NCI-H2227 (cell line): ENCODE results near the gene NBR1.
"Not testable (repeated sequence)": the region's sequence is repeated elsewhere in the genome, so short reads cannot be mapped to it uniquely, and the experiment has no call there.

ENCODE experiments used
- DNase-seq: peaks from one replicate; lab custom pipeline; 2025; ENCODE audit not compliant: unreplicated experiment; lab: John Stamatoyannopoulos, UW

The NBR1 gene

GRCh38 chr17:43240596-43241352, 69.8 kb downstream of the NBR1 start:
- DNase-seq: not testable (repeated sequence)

- not testable (repeated sequence) for DNase-seq
Measured at GRCh38 chr17:43246456-43246855, 75.4 kb downstream of the NBR1 start.
